NCI-H1417 treated with DMSO at 0.1 percent for 48 hours (cell line): ENCODE results near the gene IRF6.
"Not testable (repeated sequence)": the region's sequence is repeated elsewhere in the genome, so short reads cannot be mapped to it uniquely, and the experiment has no call there.

Experiments
- DNase-seq: peaks from one replicate; lab custom pipeline; 2025; lab: John Stamatoyannopoulos, UW

The IRF6 gene

GRCh38 chr1:209823143-209824041 lies 17.4 kb upstream of the IRF6 start:
- DNase-seq = no peak

DNA sequence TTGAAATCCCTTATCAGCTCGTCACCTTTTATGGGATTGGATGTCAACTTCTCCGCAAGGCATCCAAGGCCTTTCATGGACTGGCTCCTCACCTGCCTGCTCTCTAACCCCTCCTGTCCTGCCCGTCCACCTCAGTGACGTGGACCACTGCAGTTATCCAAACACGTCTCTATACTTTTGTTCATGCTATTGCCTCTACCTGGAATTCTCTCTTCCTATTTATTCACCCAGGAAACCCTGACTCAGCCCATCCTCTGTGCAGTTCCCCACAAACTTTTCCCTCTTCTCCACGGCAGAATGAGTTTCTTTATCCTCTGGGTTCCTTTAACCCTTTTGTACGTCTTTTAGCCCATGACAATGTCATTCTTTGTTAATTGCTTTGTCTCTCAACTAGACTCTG lies 16.8 kb upstream of the IRF6 start:
- no peak for DNase-seq

- no peak for DNase-seq
Observed at GRCh38 chr1:209820986-209821385, 15.0 kb upstream of the IRF6 start.

DNA sequence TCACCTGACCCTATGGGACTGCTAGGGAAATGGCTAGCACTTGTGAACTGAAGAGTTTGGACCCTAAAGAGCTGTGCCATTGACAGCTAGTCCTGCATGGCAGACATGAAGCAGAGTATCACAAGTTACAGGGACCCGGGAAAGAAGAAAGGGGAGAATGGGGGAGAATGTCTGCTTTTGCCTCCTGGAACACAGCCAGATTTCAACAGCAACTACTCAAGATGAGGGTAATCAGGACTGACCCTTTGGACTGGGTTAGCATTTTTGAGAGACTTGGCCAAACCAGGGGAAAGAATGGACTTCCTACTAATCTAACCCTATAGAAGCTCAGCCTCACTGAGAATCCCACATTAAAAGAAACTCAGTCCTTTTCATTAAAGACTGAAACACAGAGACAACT lies 13.1 kb upstream of the IRF6 start:
- DNase-seq = no peak

DNA sequence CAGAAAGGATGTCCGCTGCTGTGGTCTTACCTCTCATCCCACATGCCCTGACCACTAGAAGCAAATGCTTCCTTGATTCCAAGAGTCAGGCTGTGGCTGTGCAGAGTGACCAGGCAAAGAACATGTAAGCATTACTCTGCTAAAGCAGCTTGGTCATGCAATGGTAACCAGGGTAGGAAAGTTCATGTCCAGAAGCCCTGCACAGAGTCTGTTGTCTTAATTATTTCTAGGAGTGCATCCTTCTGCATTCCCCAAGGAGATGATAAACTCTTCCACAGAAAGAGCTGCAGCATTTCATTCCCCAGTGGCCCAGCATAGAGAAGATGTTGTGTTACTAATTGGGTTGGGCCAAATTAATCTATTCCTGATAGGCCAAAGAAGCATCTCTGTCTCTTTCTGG lies 11.7 kb upstream of the IRF6 start:
- DNase-seq = no peak

GRCh38 chr1:209816923-209817322 lies 11.0 kb upstream of the IRF6 start:
- no peak for DNase-seq

GRCh38 chr1:209815931-209816341 lies 10.0 kb upstream of the IRF6 start:
- no peak for DNase-seq

DNA sequence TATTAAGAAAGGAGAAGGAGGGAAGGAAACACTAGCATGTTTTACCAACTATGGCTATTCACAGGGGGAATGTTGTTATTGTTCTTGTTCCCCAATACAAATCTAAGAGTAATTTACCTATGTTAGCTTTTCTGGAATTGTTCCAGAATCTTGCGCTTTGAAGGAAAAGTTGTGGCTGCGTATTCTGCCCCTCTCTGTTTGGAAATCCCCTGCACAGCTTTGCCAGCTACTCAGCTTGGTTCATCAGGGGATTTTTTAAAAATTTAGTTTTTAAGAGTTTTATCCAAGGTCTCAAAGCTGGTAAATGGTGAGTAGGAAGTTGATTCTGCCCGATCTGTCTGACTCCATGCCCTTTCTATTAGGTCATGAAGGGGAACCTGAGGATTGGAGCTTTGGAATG lies 9.5 kb upstream of the IRF6 start:
- DNase-seq = no peak

GRCh38 chr1:209813902-209814301 lies 8.0 kb upstream of the IRF6 start:
- no peak for DNase-seq

- no peak for DNase-seq
Observed at GRCh38 chr1:209810783-209811182, 4.8 kb upstream of the IRF6 start.

DNA sequence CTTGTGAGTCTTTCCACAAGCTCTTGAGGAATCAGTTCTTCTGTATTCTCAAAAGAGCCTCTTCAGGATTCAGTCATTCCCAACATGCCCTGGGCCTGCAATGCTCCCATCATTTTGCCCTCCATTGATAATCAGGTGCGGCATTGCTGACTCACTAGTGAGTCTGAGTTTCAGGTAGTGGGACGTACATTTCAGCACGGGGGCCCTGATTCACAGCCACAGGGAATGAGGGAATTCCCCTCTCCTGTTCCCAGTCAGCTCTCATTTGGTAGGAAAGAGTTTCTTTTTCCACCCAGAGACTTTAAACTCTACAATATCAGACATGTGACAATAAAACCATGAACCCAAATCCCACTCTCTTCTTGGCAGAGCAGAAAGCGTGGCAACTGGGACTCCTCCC lies 3.7 kb upstream of the IRF6 start:
- DNase-seq = no peak

DNA sequence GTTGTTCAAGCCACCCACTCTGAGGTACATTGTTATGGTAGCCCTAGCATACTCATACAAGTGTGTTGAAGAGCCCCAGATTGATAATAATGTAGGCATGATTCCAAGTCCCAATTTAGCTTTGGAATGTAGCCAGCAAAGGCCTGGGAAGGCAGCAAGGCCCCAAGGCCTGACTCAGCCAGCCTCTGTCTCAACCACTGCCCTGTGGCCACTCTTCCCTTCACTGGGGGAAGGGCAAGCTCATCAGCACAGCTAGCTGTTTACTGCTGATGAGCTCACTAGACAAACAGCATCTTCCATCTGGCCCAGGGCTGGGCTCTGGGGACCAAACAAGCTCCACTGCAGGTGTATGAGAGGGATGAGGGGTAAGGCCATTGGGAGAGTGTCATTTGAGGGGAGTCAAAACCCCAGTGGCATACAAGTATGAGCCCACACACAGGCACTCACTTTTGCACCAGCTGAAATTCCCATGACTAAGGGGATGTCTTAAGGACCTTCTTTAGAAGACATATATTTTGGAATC lies 2.2 kb upstream of the IRF6 start:
- no peak for DNase-seq

DNA sequence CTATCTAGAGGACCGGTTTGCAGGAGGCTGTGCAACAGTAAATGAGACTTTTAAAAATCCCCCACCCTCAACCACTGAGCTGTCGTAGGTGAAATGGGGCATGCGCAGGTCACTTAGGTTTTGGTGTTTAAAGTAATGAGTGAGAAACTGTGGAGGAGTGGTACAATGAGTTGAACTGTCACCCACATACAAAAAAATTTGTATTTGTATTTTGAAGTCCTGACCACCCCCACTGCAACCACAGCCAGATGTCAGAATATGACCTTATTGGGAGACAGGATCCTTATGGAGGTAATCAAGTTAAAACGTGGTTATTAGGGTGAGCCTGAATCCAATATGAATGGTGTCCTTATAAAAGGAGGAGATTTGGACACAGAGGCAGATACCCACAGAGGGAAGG lies 1.6 kb upstream of the IRF6 start:
- no peak for DNase-seq

GRCh38 chr1:209805341-209805781 lies 581 bp downstream of the IRF6 start:
- no peak for DNase-seq

DNA sequence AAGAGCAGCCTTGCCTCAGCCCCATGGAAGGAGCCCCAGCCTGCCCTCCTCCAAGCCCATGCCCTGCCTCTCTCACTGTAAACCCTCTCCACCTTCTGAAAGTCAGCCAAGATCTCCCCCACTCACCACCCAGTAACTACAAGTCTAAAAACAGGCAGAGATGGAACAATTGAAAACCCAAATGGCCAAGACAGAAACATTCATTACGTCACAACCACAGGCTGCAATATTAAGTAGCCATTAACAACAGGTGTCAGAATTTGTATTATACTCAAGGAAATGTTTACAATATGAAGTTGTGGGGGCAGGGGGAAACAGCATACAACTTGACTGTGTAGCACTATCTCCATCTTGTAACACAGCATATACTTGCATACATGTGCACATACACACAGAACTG lies 2.4 kb downstream of the IRF6 start:
- DNase-seq = no peak

- DNase-seq = no peak
Observed at GRCh38 chr1:209802780-209803152, 3.2 kb downstream of the IRF6 start.

DNA sequence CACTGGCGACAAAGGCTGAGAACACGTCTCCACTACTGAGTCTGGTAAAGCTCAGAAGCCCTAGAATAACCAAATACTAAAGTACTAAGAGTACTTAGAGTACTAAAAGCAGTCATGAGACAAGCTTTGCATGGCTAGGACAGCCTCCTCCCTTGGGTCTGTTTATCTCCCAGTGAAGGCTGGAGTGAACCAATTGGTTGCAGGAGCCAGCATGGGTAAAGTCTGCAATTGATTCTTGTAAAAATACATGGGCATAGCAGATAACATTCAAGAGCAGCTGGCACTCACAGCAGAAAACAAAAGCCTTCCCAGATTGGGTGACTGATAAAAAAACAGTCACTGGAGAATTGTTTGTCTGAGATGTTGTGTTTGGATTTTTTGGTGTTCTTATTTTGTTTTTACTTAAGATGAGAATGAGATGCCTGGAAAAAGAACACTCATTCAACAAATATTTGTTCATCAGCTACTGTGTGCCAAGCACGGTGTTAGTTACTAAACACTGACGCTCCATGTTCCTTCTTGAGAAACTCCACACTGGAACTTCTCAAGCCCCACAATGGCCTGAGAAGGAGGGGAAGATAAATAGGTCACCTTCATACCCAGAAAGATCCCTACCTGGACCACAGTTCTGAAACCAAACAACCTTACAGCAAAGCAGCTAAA lies 3.7 kb downstream of the IRF6 start:
- no peak for DNase-seq

- no peak for DNase-seq
Observed at GRCh38 chr1:209800984-209801834, 4.7 kb downstream of the IRF6 start.

GRCh38 chr1:209797978-209798639 lies 7.8 kb downstream of the IRF6 start:
- no peak for DNase-seq

GRCh38 chr1:209793711-209794110 lies 12.2 kb downstream of the IRF6 start:
- not testable (repeated sequence) for DNase-seq

GRCh38 chr1:209791920-209792319 lies 14.0 kb downstream of the IRF6 start:
- no peak for DNase-seq
